Activated CD4-positive, alpha-beta T cell treated with anti-CD3 and anti-CD28 coated beads for 48 hours (primary cell): Measurements from ENCODE around the gene DCX.

ENCODE experiments used
- DNase-seq: peaks from one replicate; pipeline ENCODE4 v3.0.0-alpha.2; 2020

Gene DCX

DNA sequence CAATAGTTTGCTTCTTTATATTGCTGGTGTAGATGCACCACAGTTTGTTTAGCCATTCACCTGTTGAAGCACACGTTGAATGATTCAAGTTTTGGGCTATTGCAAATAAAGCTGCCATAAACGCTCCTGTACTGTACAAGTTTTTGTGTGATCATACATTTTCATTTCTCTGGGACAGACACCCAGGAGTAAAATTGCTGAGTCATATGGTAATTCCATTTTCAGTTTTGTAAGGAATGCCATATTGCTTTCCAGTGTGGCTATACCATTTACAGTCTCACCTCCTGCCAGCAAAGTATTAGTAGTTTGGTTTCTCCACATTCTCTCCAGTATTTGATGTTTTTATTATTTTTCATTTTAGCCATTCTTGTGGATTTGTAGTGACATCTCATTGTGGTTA lies 109.7 kb downstream of the DCX start:
- DNase-seq: no peak

DNA sequence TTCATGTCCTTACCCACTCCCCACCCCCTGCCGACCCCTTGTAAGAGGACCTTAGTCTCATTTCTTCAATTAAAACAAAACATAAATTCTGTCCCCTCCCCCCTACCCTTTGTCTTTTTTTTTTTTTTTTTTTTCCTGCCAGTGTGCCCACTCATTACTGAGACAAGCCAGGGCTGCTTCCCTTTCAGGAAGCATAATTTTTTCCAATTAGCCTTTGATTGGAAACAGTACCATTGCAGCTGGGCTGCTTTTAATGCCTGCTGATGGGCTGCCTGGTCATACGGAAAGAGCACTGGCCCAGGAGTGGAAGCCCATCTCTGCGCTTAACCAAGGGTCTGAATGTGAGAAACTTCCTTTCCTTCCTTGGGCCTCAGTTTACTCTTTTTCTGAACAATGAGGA lies 123.2 kb downstream of the DCX start:
- no peak for DNase-seq

DNA sequence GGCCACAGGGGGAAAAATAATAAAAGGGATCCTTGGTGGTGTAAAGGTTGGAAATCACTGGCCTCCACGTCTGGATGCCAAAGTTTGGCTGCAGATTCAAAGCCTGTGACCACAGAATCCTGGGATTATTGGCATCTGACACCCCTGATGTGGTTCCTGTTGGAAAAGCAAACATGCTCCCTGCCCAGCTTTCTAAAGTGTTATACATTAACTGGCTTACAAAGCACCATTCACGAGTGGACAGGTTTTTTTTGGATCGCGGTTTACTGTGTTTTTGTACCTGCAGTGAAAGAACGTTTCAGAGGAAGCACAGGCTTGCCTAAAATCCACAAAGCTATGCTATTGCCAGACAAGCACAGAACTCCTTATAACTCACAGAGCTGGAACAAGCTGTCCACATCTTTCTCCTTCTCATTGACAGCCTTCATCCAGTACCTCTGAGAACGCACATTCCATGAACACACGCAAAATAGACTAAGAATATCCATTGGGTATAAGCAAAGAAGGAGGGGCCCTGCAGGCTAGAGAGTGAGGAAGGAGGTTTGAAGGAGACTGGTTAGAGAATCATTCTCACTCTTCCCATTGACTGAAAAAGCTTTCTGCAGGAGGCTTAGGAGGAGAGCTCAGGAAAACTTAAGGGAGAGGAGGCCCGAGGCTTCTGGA lies 127.2 kb downstream of the DCX start:
- DNase-seq: no peak

DNA sequence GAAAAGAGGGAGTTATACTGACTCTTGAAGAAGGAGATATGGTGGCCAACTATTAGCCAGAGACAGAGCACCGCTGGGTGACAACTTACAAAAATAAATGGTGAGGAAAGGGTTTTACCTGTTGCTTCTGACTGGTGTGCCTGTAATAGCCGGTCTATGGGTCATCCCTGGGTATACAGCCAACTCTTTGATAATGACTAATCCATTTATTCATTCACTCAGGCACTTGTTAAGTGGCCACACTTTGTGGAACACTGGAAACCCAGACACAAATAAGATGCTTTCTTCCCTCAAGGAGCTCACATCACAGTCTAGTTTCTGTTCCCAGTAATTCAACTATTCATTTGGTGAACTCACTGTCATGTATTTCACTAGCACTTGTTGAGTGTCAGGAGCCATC lies 128.5 kb downstream of the DCX start:
- DNase-seq: no peak

- DNase-seq: no peak
Measured at GRCh38 chrX:111282991-111283390, 129.0 kb downstream of the DCX start.

DNA sequence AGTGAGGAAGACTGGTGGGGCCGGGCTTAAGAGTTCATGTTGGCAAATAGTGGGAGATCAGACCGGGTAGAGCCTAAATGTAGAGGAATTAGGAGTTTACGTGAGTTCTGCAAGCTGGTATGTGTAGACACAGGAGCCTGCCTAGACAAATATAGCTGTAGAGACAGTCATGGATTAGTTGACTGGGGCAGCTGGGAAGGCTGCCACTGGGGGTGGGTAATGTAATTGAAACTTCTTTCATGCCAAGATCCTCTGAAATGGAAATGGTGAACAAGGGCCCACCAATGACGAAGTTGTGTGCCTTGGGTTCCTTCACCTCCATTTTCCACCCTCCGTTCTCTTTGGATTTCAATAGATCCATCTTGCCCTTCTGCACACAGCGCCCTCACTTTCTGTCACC lies 129.9 kb downstream of the DCX start:
- DNase-seq: no peak

- no peak for DNase-seq
Measured at GRCh38 chrX:111270339-111270738, 141.7 kb downstream of the DCX start, which contains the start of gene CAPN6. CAPN6 (minus strand) TSS chrX:111270483; CDS start chrX:111263936, 6,547 bp downstream.

DNA sequence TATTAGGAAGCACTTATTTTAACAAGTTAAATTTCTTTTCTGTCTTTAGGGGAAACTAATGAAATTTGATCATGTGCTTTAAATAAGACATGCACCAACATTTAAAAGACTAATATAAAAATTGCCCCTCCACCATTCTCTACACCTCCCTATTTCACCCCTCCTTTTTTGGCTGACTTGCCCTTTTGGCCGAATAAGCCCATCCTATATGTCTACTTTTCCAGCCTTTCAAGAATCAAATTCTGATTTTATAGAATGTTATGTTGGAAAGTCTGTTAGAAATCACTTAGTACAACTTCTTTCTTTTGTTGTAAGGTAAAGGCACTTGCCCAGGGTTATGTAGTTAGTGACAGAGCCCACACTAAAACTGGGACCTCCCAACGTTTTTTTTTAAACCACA lies 143.5 kb downstream of the DCX start:
- DNase-seq: no peak

GRCh38 chrX:111265486-111265885 lies 146.5 kb downstream of the DCX start:
- DNase-seq: no peak

GRCh38 chrX:111264385-111264784 lies 147.6 kb downstream of the DCX start:
- DNase-seq: no peak

DNA sequence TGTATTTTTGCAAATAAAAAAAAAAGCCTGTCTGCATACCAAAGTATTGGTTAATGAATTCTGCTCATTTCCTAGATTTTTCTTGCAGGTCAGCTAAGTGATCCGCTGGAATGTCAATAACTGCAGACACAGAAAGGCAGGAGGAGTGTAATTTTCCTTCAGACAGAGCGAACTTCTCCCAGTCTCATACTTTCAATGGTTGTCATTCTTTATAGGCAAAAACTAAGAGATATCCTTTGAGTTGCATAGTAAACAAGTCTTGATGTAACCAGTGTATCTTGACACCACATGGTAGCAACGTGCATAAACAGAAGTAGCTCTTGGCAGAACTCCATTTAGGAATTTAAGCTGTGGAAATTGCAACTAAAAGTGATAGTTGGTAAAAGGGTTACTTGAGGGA lies 149.9 kb downstream of the DCX start:
- DNase-seq: no peak

- no peak for DNase-seq
Measured at GRCh38 chrX:111260451-111260850, 151.5 kb downstream of the DCX start.

DNA sequence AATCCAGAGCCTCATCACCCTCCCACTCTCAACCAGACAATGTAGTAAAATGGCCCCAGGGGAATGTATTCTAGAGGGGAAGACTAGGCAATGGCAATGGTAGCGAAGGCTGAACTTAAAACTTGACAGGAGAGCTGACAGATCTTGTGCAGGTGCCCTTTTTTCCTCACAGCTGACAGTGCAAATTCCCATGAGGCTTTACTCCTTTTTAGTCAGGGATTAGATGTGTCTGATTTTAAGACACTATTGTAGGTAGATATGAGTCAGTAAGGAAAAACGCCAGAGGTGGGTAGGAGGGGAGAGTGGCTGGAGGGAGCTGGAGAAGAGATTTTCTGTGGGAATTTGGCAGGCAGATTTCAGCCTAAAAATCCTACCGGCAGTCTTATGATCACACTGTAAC lies 152.4 kb downstream of the DCX start:
- no peak for DNase-seq

GRCh38 chrX:111257733-111258132 lies 154.3 kb downstream of the DCX start:
- no peak for DNase-seq

GRCh38 chrX:111254896-111255693 lies 156.9 kb downstream of the DCX start:
- no peak for DNase-seq

DNA sequence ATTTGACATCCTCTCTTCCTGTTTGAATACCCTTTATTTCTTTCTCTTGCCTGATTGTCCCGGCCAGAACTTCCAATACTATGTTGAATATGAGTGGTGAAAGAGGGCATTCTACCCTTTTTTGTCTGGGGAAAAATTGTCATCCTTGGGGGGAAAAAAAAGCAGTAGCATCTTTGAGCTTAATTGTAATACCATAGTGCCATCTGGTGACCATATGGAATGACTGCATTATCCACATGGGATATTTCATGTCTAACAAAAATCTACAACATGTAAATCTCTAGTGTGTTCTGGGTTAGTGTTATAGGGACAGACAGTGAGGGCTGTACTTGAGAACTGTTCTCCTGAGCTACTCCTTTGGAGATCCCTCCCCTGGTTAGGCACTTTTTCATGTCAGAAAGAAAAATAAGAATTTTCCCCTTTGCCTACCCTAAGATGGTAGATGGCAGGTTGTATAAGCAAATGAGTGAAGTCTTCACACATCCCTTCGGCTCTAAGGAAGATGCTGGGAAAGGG lies 167.7 kb downstream of the DCX start:
- no peak for DNase-seq
